ENCODE measurements around the gene CASZ1.

DNA sequence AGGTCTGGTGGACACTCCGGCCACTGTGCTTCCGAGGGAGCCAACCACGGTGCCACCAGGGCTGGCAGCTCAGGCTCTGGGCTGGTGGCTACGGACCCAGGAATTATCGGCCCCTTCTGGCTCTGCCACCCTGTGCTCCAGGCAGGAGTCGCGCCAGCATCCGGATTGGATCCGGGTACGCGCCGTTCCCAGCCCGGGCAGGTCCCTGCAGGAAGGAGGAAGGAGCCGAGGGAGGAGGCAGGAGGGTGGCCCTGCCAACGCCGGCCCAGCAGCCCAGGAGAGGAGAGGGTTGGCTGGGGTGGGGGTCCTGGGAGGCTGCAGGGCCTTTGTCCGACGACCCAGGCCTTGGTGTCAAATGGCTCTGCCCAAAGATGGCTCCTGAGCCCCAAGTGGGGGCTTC, 160.5 kb downstream of the CASZ1 start:
- TF ChIP-seq, protein P1, sequence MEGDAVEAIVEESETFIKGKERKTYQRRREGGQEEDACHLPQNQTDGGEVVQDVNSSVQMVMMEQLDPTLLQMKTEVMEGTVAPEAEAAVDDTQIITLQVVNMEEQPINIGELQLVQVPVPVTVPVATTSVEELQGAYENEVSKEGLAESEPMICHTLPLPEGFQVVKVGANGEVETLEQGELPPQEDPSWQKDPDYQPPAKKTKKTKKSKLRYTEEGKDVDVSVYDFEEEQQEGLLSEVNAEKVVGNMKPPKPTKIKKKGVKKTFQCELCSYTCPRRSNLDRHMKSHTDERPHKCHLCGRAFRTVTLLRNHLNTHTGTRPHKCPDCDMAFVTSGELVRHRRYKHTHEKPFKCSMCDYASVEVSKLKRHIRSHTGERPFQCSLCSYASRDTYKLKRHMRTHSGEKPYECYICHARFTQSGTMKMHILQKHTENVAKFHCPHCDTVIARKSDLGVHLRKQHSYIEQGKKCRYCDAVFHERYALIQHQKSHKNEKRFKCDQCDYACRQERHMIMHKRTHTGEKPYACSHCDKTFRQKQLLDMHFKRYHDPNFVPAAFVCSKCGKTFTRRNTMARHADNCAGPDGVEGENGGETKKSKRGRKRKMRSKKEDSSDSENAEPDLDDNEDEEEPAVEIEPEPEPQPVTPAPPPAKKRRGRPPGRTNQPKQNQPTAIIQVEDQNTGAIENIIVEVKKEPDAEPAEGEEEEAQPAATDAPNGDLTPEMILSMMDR (IDR thresholded peaks at IDR 0.05): no peak
- TF ChIP-seq ZFX (IDR thresholded peaks at IDR 0.05; ENCODE audit: borderline replicate concordance): no peak
